Right forelimb (tissue), 1 donor: ENCODE measurements around the gene PTPRR.
A peak's percentile ranks its signal among the peaks of the same experiment; 100 is the strongest.
"Not testable (repeated sequence)": the region's sequence is repeated elsewhere in the genome, so short reads cannot be mapped to it uniquely, and the experiment has no call there.

Source experiments
- DNase-seq: peaks from one replicate; pipeline ENCODE4 v3.0.0-alpha.2; 2018

PTPRR gene

GRCh38 chr12:70736351-70737133, 184.0 kb downstream of the PTPRR start:
- no peak for DNase-seq

- DNase-seq: not testable (repeated sequence)
Observed at GRCh38 chr12:70735197-70735596, 185.3 kb downstream of the PTPRR start.

GRCh38 chr12:70733385-70733784, 187.2 kb downstream of the PTPRR start:
- no peak for DNase-seq

- no peak for DNase-seq
Observed at GRCh38 chr12:70732287-70732686, 188.3 kb downstream of the PTPRR start.

GRCh38 chr12:70730675-70731180, 189.8 kb downstream of the PTPRR start:
- no peak for DNase-seq

GRCh38 chr12:70724444-70724843, 196.1 kb downstream of the PTPRR start:
- no peak for DNase-seq

- no peak for DNase-seq
Observed at GRCh38 chr12:70722584-70723343, 197.8 kb downstream of the PTPRR start.

- DNase-seq: no peak
Observed at GRCh38 chr12:70721656-70722357, 198.7 kb downstream of the PTPRR start.

GRCh38 chr12:70721216-70721615, 199.3 kb downstream of the PTPRR start:
- no peak for DNase-seq

GRCh38 chr12:70719672-70720420, 200.7 kb downstream of the PTPRR start:
- DNase-seq: peak; percentile 76

- no peak for DNase-seq
Observed at GRCh38 chr12:70719071-70719470, 201.5 kb downstream of the PTPRR start.

- no peak for DNase-seq
Observed at GRCh38 chr12:70711831-70712230, 208.7 kb downstream of the PTPRR start.

- DNase-seq: no peak
Observed at GRCh38 chr12:70709022-70709421, 211.5 kb downstream of the PTPRR start.

GRCh38 chr12:70706611-70707010, 213.9 kb downstream of the PTPRR start:
- DNase-seq: no peak

- no peak for DNase-seq
Observed at GRCh38 chr12:70698345-70698744, 222.2 kb downstream of the PTPRR start.

- no peak for DNase-seq
Observed at GRCh38 chr12:70695361-70696023, 225.0 kb downstream of the PTPRR start.

GRCh38 chr12:70692681-70693288, 227.8 kb downstream of the PTPRR start:
- no peak for DNase-seq

- DNase-seq: no peak
Observed at GRCh38 chr12:70691018-70691672, 229.4 kb downstream of the PTPRR start.

GRCh38 chr12:70686907-70687306, 233.6 kb downstream of the PTPRR start:
- no peak for DNase-seq

GRCh38 chr12:70686299-70686698, 234.2 kb downstream of the PTPRR start:
- no peak for DNase-seq

GRCh38 chr12:70683976-70684375, 236.6 kb downstream of the PTPRR start:
- no peak for DNase-seq
